OCI-LY7 (cell line): ENCODE data around the gene LSM11. TPM values are rescaled to one million over a fixed set of nuclear protein-coding genes. Genes with fewer than 3 reads are reported as not detected.
"Not testable (repeated sequence)": the region's sequence is repeated elsewhere in the genome, so short reads cannot be mapped to it uniquely, and the experiment has no call there.

Experiments used
- BruUV-seq: library from RNA; stranded (reverse); fragments of 400-500 nt; replicated peaks from 2 replicates; lab custom pipeline; 2021; lab: Mats Ljungman, UMichigan
- CTCF ChIA-PET: fragments of 300-600 bp; sonication (Branson Sonifier 250); formaldehyde crosslinking; loops from one replicate; lab custom pipeline; 2022; ENCODE audit warnings: antibody characterized with exemption; ENCODE audit not compliant: unreplicated experiment; lab: Charles Lee
- POLR2A ChIA-PET: fragments of 300-600 bp; sonication (Branson Sonifier 250); formaldehyde crosslinking; loops from one replicate; lab custom pipeline; 2022; ENCODE audit warnings: antibody characterized with exemption; lab: Charles Lee
- DNase-seq: peaks from one replicate; pipeline ENCODE4 v3.0.0-alpha.2; 2015; ENCODE audit warnings: low spot score
- H2AFZ ChIP-seq: fragments of 200-600 bp; sonication (generic), shearing (Covaris generic); 2 replicates; pipeline ENCODE4 v1.6.1; 2014; ENCODE audit warnings: mild to moderate bottlenecking, antibody characterized with exemption, low read length, moderate library complexity
- H3K27ac ChIP-seq: fragments of 200-600 bp; sonication (generic); 2 replicates; pipeline ENCODE4 v1.5.1; 2014; ENCODE audit warnings: mixed run types, low read depth, mild to moderate bottlenecking, moderate library complexity, low read length, inconsistent platforms; ENCODE audit not compliant: poor library complexity, severe bottlenecking
- H3K36me3 ChIP-seq: fragments of 200-600 bp; sonication (generic); 2 replicates; pipeline ENCODE4 v1.6.1; 2014; ENCODE audit warnings: mild to moderate bottlenecking, antibody characterized with exemption, low read length, moderate library complexity, mixed read lengths; ENCODE audit not compliant: insufficient read depth
- H3K4me1 ChIP-seq: fragments of 200-600 bp; sonication (generic); 2 replicates; pipeline ENCODE4 v1.5.1; 2014; ENCODE audit warnings: mild to moderate bottlenecking, low read length; ENCODE audit not compliant: insufficient read depth, poor library complexity, severe bottlenecking
- H3K4me2 ChIP-seq: fragments of 200-600 bp; sonication (generic); 2 replicates; pipeline ENCODE4 v1.6.1; 2014; ENCODE audit warnings: mild to moderate bottlenecking, low read length
- H3K4me3 ChIP-seq: fragments of 200-600 bp; sonication (generic); 2 replicates; pipeline ENCODE4 v1.5.1; 2014; ENCODE audit warnings: mild to moderate bottlenecking, low read depth, low read length; ENCODE audit not compliant: poor library complexity, severe bottlenecking
- H3K79me2 ChIP-seq: fragments of 200-600 bp; sonication (generic); 2 replicates; pipeline ENCODE4 v1.6.1; 2016; ENCODE audit warnings: low read depth, mild to moderate bottlenecking, low read length, moderate library complexity, mixed read lengths; ENCODE audit not compliant: insufficient read depth
- H3K9me2 ChIP-seq: fragments of 200-600 bp; sonication (generic); 2 replicates; pipeline ENCODE4 v1.6.1; 2016; ENCODE audit warnings: mild to moderate bottlenecking, low read length, mixed read lengths; ENCODE audit not compliant: insufficient read depth
- H3K9me3 ChIP-seq: fragments of 200-600 bp; sonication (generic); 2 replicates; pipeline ENCODE4 v1.6.1; 2014; ENCODE audit warnings: mild to moderate bottlenecking, mixed run types, low read length, mixed read lengths
- H4K20me1 ChIP-seq: fragments of 200-600 bp; sonication (generic); 2 replicates; pipeline ENCODE4 v1.6.1; 2014; ENCODE audit warnings: mild to moderate bottlenecking, antibody characterized with exemption, low read length, moderate library complexity, mixed read lengths; ENCODE audit not compliant: insufficient read depth
- EZH2phosphoT487 ChIP-seq: fragments of 200-600 bp; sonication (generic); IDR thresholded peaks from 2 replicates; pipeline ENCODE4 v1.6.1; 2018; ENCODE audit warnings: low read depth, borderline replicate concordance, mild to moderate bottlenecking, mixed run types, antibody characterized with exemption, low read length, moderate library complexity, mixed read lengths
- intact Hi-C: fragments of 100-400 bp; cut with micrococcal nuclease; formaldehyde crosslinking; loops from one replicate; pipeline ENCODE4 v1.10.0; 2022; ENCODE audit not compliant: unreplicated experiment
- total RNA-seq, 2 experiments: library from RNA; depleted of rRNA in 1 of 2; stranded (reverse); fragments of >200 nt in 1 of 2; shearing (Covaris generic) in 1 of 2; gene quantifications; 2 replicates each; pipeline ENCODE4 v1.2.3, GENCODE V29; 2014 to 2022
- TF ChIP-seq, protein P1 (sequence below): fragments of 200-600 bp; sonication (generic); conservative IDR thresholded peaks from 2 replicates; pipeline ENCODE4 v1.5.1; 2014; ENCODE audit warnings: mild to moderate bottlenecking, antibody characterized with exemption, low read length, moderate library complexity, mixed read lengths

The LSM11 gene
- total RNA-seq, 2 experiments from 2014 or later = 7.5 to 10.9 TPM

DNA sequence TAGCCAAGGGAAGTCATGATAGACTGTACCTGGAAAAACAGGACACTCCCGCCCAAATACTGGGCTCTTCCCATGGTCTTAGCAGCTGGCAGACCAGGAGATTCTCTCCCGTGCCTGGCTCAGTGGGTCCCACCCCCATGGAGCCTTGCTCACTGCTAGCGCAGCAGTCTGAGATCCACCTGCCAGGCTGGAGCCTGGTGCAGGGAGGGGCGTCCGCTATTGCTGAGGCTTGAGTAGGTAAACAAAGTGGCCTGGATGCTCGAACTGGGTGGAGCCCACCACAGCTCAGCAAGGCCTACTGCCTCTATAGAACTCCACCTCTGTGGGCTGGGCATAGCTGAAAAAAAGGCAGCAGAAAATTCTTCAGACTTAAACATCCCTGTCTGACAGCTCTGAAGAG is 22.4 kb upstream of the LSM11 start:
- ChIA-PET CTCF (no interaction called here), POLR2A (interaction anchor here (0.5 to 0.6 kb wide), 2 partner anchors 20 to 128 kb away, joined by 3 to 4 read pairs; no protein-coding TSS in a partner anchor)
- no peaks in the 10 kb centered on the region for H3K9me2 ChIP-seq
- H4K20me1 ChIP-seq = no peaks in the 10 kb centered on the region
- H3K4me3 ChIP-seq = no peak overlapping the region
- no peaks in the 10 kb centered on the region for H3K36me3 ChIP-seq
- no peak for TF ChIP-seq EZH2phosphoT487
- TF ChIP-seq, protein P1, sequence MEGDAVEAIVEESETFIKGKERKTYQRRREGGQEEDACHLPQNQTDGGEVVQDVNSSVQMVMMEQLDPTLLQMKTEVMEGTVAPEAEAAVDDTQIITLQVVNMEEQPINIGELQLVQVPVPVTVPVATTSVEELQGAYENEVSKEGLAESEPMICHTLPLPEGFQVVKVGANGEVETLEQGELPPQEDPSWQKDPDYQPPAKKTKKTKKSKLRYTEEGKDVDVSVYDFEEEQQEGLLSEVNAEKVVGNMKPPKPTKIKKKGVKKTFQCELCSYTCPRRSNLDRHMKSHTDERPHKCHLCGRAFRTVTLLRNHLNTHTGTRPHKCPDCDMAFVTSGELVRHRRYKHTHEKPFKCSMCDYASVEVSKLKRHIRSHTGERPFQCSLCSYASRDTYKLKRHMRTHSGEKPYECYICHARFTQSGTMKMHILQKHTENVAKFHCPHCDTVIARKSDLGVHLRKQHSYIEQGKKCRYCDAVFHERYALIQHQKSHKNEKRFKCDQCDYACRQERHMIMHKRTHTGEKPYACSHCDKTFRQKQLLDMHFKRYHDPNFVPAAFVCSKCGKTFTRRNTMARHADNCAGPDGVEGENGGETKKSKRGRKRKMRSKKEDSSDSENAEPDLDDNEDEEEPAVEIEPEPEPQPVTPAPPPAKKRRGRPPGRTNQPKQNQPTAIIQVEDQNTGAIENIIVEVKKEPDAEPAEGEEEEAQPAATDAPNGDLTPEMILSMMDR = no peak
- no peak overlapping the region for H3K4me2 ChIP-seq
- H2AFZ ChIP-seq = no peak overlapping the region
- no TSS peak for BruUV-seq
- intact Hi-C loops = no loop called here
- DNase-seq = no peak
- no peaks in the 10 kb centered on the region for H3K9me3 ChIP-seq
- no peaks in the 10 kb centered on the region for H3K79me2 ChIP-seq
- H3K27ac ChIP-seq = no peak overlapping the region
- H3K4me1 ChIP-seq = peaks cover 25% of the 10 kb centered on the region

DNA sequence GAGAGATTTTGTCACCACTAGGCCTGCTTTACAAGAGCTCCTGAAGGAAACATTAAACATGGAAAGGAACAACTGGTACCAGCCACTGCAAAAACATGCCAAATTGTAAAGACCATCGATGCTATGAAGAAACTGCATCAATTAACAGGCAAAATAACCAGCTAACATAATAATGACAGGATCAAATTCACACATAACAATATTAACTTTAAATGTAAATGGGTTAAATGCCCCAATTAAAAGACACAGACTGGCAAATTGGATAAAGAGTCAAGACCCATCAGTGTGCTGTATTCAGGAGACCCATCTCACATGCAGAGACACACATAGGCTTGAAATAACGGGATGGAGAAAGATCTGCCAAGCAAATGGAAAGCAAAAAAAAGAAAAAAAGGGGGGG is 20.6 kb upstream of the LSM11 start:
- POLR2A ChIA-PET, H3K9me3 ChIP-seq, H3K4me3 ChIP-seq, BruUV-seq, H3K36me3 ChIP-seq, DNase-seq, intact Hi-C loops, H3K9me2 ChIP-seq, H4K20me1 ChIP-seq, H2AFZ ChIP-seq, H3K27ac ChIP-seq, H3K79me2 ChIP-seq, CTCF ChIA-PET, H3K4me2 ChIP-seq: not testable (repeated sequence)
- peaks cover 18% of the 10 kb centered on the region for H3K4me1 ChIP-seq

DNA sequence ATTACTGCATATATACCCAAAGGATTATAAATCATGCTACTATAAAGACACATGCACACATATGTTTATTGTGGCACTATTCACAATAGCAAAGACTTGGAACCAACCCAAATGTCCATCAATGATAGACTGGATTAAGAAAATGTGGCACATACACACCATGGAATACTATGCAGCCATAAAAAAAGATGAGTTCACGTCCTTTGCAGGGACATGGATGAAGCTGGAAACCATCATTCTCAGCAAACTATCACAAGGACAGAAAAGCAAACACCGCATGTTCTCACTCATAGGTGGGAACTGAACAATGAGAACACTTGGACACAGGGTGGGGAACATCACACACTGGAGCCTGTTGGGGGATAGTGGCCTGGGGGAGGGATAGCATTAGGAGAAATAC is 16.9 kb upstream of the LSM11 start:
- H3K27ac ChIP-seq, POLR2A ChIA-PET, CTCF ChIA-PET, BruUV-seq, H3K4me3 ChIP-seq, DNase-seq, H3K9me2 ChIP-seq, H4K20me1 ChIP-seq, H2AFZ ChIP-seq, H3K4me2 ChIP-seq: not testable (repeated sequence)
- Histone ChIP-seq H3K9me3 (peaks cover 20% of the 10 kb centered on the region), H3K4me1 (peaks cover 28% of the 10 kb centered on the region), H3K36me3 (peaks cover 25% of the 10 kb centered on the region), H3K79me2 (peaks cover 11% of the 10 kb centered on the region; the same call in 1 of the 2 replicates)
- intact Hi-C loops = loop anchor here (5.0 kb wide), 1 partner anchor 124 kb away; no protein-coding TSS in a partner anchor

DNA sequence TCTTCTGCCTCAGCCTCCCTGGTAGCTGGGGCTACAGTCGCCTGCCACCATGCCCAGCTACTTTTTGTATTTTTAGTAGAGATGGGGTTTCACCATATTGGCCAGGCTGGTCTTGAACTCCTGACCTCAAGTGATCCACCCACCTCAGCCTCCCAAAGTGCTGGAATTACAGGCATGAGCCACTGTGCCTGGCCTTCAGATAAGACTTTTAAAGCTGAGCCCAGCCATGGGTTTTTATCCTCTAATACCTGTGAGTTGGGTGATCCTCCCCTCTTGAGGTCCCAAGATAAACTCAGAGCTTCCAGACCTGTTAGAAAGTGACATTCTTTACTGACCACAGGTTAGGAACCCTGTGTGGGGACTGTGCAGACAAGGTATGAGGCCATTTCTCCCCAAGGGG is 15.7 kb upstream of the LSM11 start:
- intact Hi-C loops = loop anchor here (5.0 kb wide), 1 partner anchor 126 kb away; no protein-coding TSS in a partner anchor
- H2AFZ ChIP-seq, CTCF ChIA-PET, H3K27ac ChIP-seq, H3K4me2 ChIP-seq, BruUV-seq, H3K4me3 ChIP-seq, H4K20me1 ChIP-seq, H3K9me2 ChIP-seq, DNase-seq: not testable (repeated sequence)
- Histone ChIP-seq H3K4me1 (peaks cover 35% of the 10 kb centered on the region), H3K79me2 (peaks cover 17% of the 10 kb centered on the region; the same call in 1 of the 2 replicates), H3K9me3 (peaks cover 20% of the 10 kb centered on the region), H3K36me3 (peaks cover 28% of the 10 kb centered on the region)
- POLR2A ChIA-PET = interaction anchor here (0.5 to 1.6 kb wide), 5 partner anchors 10 to 727 kb away, joined by 3 to 6 read pairs (median 4); no protein-coding TSS in a partner anchor
